ENCODE results near the gene HDGF. TPM values are rescaled to one million over a fixed set of nuclear protein-coding genes. Genes with fewer than 3 reads are reported as not detected.

HDGF gene
- total and polyA plus RNA-seq, 9 of the 15 experiments (the other 6 are each of a cell fraction or from before 2014, with no cell fraction given) = 38.8 to 601 (median 400) TPM

DNA sequence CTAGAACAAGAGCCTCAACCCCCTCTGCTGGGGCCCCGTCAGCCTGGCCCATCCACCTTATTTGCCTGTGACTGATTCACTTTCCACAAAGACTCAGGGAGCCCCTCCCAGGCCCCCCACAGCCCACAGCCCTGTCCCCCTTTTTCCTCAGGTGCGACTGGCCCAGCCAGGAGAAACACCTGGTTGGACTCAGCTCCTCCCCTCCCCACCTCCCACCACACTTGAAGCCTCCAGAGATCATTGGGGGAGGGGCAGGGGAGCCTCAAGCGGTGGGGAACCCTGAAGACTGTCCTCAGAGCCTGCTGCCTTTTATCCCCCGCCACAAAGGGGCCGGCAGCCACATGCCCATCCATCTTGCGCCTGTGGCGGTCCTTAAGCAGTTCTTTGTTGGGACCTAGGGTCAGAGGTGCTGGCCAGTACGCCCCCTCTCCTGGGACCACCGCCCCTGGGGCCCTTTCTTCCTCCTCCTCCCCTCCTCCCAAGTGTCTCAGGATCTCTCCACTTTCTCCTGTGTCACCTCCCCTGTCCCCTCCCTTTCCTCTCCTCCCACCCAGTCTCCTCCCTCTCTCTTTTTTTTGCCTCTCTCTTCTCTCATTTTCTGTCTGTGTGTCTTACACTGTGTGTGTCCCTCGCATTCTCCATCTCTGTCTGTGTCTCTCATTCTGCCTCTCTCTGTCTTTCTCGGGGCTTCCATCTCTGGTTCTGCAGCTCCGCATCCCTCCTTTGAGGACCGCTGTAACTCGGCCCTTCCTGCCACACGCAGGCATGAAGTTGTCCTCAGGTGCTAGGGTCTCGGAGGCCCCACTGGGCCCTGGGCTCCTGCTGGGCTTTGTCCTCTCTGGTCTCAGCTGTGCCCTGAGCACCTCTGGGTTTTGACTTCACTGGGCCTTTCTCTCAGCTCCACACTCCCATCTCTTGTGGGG, 58.3 kb downstream of the HDGF start (continued):
- TF ChIP-seq PML (IDR thresholded peaks at IDR 0.05; ENCODE audit: low read length) = no peak
- TF ChIP-seq, protein P1, sequence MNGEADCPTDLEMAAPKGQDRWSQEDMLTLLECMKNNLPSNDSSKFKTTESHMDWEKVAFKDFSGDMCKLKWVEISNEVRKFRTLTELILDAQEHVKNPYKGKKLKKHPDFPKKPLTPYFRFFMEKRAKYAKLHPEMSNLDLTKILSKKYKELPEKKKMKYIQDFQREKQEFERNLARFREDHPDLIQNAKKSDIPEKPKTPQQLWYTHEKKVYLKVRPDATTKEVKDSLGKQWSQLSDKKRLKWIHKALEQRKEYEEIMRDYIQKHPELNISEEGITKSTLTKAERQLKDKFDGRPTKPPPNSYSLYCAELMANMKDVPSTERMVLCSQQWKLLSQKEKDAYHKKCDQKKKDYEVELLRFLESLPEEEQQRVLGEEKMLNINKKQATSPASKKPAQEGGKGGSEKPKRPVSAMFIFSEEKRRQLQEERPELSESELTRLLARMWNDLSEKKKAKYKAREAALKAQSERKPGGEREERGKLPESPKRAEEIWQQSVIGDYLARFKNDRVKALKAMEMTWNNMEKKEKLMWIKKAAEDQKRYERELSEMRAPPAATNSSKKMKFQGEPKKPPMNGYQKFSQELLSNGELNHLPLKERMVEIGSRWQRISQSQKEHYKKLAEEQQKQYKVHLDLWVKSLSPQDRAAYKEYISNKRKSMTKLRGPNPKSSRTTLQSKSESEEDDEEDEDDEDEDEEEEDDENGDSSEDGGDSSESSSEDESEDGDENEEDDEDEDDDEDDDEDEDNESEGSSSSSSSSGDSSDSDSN (IDR thresholded peaks at IDR 0.05; ENCODE audit: borderline replicate concordance in 1 of 2, low read depth in 2 of 2, low read length in 2 of 2) = no peak
- 0 out of 2 replicates have a peak, but pooled peaks have one; percentile 26 for TF ChIP-seq NFE2 (IDR thresholded peaks at IDR 0.05; ENCODE audit: low read depth)
- TF ChIP-seq, protein P2, sequence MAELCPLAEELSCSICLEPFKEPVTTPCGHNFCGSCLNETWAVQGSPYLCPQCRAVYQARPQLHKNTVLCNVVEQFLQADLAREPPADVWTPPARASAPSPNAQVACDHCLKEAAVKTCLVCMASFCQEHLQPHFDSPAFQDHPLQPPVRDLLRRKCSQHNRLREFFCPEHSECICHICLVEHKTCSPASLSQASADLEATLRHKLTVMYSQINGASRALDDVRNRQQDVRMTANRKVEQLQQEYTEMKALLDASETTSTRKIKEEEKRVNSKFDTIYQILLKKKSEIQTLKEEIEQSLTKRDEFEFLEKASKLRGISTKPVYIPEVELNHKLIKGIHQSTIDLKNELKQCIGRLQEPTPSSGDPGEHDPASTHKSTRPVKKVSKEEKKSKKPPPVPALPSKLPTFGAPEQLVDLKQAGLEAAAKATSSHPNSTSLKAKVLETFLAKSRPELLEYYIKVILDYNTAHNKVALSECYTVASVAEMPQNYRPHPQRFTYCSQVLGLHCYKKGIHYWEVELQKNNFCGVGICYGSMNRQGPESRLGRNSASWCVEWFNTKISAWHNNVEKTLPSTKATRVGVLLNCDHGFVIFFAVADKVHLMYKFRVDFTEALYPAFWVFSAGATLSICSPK (IDR thresholded peaks at IDR 0.05; ENCODE audit: borderline replicate concordance) = peak; percentile 100
- TF ChIP-seq RBM34 (IDR thresholded peaks at IDR 0.05; ENCODE audit: borderline replicate concordance, insufficient read depth, low read length) = no peak
- TF ChIP-seq, protein P3, sequence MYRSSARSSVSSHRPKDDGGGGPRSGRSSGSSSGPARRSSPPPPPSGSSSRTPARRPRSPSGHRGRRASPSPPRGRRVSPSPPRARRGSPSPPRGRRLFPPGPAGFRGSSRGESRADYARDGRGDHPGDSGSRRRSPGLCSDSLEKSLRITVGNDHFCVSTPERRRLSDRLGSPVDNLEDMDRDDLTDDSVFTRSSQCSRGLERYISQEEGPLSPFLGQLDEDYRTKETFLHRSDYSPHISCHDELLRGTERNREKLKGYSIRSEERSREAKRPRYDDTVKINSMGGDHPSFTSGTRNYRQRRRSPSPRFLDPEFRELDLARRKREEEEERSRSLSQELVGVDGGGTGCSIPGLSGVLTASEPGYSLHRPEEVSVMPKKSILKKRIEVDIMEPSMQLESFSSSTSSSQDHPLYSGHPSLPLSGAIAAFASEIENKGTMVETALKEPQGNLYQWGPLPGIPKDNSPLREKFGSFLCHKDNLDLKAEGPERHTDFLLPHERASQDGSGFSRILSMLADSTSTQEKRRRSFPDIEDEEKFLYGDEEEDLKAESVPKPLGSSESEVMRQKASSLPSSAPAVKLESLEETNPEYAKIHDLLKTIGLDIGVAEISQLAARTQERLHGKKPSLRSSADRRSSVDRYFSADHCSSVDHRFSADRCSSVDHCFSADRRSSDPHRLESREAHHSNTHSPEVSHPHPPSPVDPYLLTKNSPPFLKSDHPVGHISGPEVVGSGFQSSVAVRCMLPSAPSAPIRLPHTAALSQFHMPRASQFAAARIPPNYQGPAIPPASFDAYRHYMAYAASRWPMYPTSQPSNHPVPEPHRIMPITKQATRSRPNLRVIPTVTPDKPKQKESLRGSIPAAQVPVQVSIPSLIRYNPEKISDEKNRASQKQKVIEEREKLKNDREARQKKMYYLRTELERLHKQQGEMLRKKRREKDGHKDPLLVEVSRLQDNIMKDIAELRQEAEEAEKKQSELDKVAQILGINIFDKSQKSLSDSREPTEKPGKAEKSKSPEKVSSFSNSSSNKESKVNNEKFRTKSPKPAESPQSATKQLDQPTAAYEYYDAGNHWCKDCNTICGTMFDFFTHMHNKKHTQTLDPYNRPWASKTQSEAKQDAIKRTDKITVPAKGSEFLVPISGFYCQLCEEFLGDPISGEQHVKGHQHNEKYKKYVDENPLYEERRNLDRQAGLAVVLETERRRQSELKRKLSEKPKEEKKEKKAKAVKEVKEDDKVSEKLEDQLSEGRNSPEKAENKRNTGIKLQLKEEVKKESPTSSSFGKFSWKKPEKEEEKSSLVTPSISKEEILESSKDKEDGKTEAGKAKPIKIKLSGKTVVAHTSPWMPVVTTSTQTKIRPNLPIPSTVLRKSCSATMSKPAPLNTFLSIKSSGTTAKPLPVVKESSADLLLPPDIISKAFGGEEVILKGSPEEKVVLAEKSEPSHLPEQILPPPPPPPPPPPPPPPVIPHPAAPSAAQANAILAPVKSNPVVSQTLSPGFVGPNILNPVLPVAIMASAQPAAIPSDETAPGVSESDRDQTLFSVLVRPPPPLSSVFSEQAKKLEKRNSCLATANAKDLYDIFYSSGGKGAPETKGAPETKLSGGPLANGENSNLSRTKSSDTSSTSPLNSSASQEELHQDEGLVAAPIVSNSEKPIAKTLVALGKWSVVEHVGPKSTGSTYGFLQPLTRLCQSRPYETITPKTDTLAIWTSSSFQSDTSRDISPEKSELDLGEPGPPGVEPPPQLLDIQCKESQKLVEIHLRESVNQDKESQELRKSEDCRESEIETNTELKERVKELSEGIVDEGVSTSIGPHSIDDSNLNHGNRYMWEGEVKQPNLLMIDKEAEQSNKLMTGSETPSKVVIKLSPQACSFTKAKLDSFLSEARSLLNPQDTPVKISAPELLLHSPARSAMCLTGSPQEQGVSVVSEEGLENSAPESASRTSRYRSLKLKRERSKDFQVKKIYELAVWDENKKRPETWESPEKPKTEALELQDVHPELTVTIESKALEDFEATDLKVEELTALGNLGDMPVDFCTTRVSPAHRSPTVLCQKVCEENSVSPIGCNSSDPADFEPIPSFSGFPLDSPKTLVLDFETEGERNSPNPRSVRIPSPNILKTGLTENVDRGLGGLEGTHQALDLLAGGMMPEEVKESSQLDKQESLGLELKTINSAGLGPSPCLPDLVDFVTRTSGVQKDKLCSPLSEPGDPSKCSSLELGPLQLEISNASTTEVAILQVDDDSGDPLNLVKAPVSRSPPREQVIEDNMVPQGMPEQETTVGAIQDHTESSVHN (IDR thresholded peaks at IDR 0.05; ENCODE audit: borderline replicate concordance in 1 of 2, low read depth in 1 of 2) = no peak
- TF ChIP-seq CGGBP1 (CRISPR knock-in tag; IDR thresholded peaks at IDR 0.05) = no peak
- TF ChIP-seq SRF (CRISPR knock-in tag; IDR thresholded peaks at IDR 0.05) = no peak
- TF ChIP-seq TSC22D4 (tag; IDR thresholded peaks at IDR 0.05) = no peak
- no peak for TF ChIP-seq PRPF4 (IDR thresholded peaks at IDR 0.05; ENCODE audit: insufficient read depth, low read depth, low read length, poor library complexity, severe bottlenecking)

All from K562 (cell line).